Measurements from ENCODE around the gene DUS4L. TPM values are rescaled to one million over a fixed set of nuclear protein-coding genes. Genes with fewer than 3 reads are reported as not detected.
A peak's percentile ranks its signal among the peaks of the same experiment; 100 is the strongest.

The DUS4L gene
- total RNA-seq, 5 donors from 2014 or later (not counting 1 experiment from before 2014, with no cell fraction given): 9.4 to 14.7 (median 10.8) TPM

GRCh38 chr7:107559864-107560263, 3.9 kb upstream of the DUS4L start:
- Mint-ChIP-seq H3K36me3 (peaks cover 22% of the 10 kb centered on the region), H3K27ac (peak overlapping the region in 1 of 2 donors; percentile 88), H3K9me3 (no peaks in the 10 kb centered on the region), H3K27me3 (no peaks in the 10 kb centered on the region), H3K4me3 (peak overlapping the region in 2 of 3 donors; percentile 60 to 88), H3K4me1 (peaks cover 58 to 78% (median 60%) of the 10 kb centered on the region in 3 donors)
- H3K9me3 ChIP-seq: no peaks in the 10 kb centered on the region
- ChIA-PET CTCF (no interaction called here), POLR2A (no interaction called here)
- peaks cover 0 to 24% of the 10 kb centered on the region in 2 donors for H3K36me3 ChIP-seq (ENCODE audit: control insufficient read depth in 2 of 2, extremely low read depth in 1 of 2, insufficient read depth in 1 of 2, low read length in 1 of 2)
- H3K4me1 ChIP-seq (ENCODE audit: control insufficient read depth in 1 of 2, extremely low read depth in 1 of 2, insufficient read depth in 2 of 2, low read length in 2 of 2): peaks cover 13 to 36% of the 10 kb centered on the region in 2 experiments
- no peaks in the 10 kb centered on the region for H3K27me3 ChIP-seq (replicated peaks in 1 of 2; ENCODE audit: control insufficient read depth in 2 of 2, extremely low read depth in 1 of 2, insufficient read depth in 2 of 2, low read length in 1 of 2)
- no CpG with 5 or more reads among the region's 2 CpGs for WGBS (ENCODE audit: insufficient coverage)
- peak overlapping the region; percentile 72 for H3K27ac ChIP-seq (ENCODE audit: low read length)
- H3K4me3 ChIP-seq (ENCODE audit: control insufficient read depth in 1 of 2, extremely low read depth in 1 of 2, low read length in 1 of 2): no peak overlapping the region
- ATAC-seq (replicated peaks in 1 of 4) (no peak), DNase-seq (no peak)

- Histone ChIP-seq H3K4me1 (ENCODE audit: control insufficient read depth in 1 of 2, extremely low read depth in 1 of 2, insufficient read depth in 2 of 2, low read length in 2 of 2) (peaks cover 13 to 38% of the 10 kb centered on the region in 2 experiments), H3K27me3 (replicated peaks in 1 of 2; ENCODE audit: control insufficient read depth in 2 of 2, extremely low read depth in 1 of 2, insufficient read depth in 2 of 2, low read length in 1 of 2) (no peaks in the 10 kb centered on the region), H3K4me3 (ENCODE audit: control insufficient read depth in 1 of 2, extremely low read depth in 1 of 2, low read length in 1 of 2) (peak overlapping the region in 1 of 2 donors; percentile 21), H3K9me3 (no peaks in the 10 kb centered on the region), H3K27ac (ENCODE audit: low read length) (peak overlapping the region; percentile 72), H3K36me3 (ENCODE audit: control insufficient read depth in 2 of 2, extremely low read depth in 1 of 2, insufficient read depth in 1 of 2, low read length in 1 of 2) (peaks cover 0 to 17% of the 10 kb centered on the region in 2 donors)
- H3K27ac Mint-ChIP-seq: peak overlapping the region; percentile 74 to 88
- CTCF ChIA-PET: interaction anchor here in 1 of 2 donors (0.6 kb wide), 1 partner anchor 1468 kb away, joined by 8 read pairs; no protein-coding TSS in a partner anchor
- H3K27me3 Mint-ChIP-seq: no peaks in the 10 kb centered on the region
- peak in 16 of 35 experiments; percentile 5 to 80 (median 20) for DNase-seq
- peaks cover 61 to 74% (median 61%) of the 10 kb centered on the region in 3 donors for H3K4me1 Mint-ChIP-seq
- H3K9me3 Mint-ChIP-seq: no peaks in the 10 kb centered on the region
- POLR2A ChIA-PET: interaction anchor here in 1 of 2 donors (0.5 kb wide), 1 partner anchor 1276 kb away, joined by 4 read pairs; the partner anchor contains the start of gene NAMPT
- peak; percentile 10 to 57 (median 48) for ATAC-seq (replicated peaks in 1 of 4)
- peak overlapping the region; percentile 60 to 88 (median 88) for H3K4me3 Mint-ChIP-seq
- 76% methylated on average over 2 of the region's 6 CpGs for WGBS (ENCODE audit: insufficient coverage)
- H3K36me3 Mint-ChIP-seq: peaks cover 12% of the 10 kb centered on the region
Observed at GRCh38 chr7:107560898-107561516, 2.8 kb upstream of the DUS4L start.

- peaks cover 60 to 64% (median 64%) of the 10 kb centered on the region in 3 donors for H3K4me1 Mint-ChIP-seq
- H3K27me3 Mint-ChIP-seq: no peaks in the 10 kb centered on the region
- no peaks in the 10 kb centered on the region for H3K27me3 ChIP-seq (replicated peaks in 1 of 2; ENCODE audit: control insufficient read depth in 2 of 2, extremely low read depth in 1 of 2, insufficient read depth in 2 of 2, low read length in 1 of 2)
- WGBS (ENCODE audit: insufficient coverage): 0% methylated on average over 6 of the region's 21 CpGs
- ChIA-PET POLR2A (interaction anchor here (0.5 to 0.7 kb wide), 8 partner anchors 9 to 327 kb away, joined by 3 to 7 read pairs (median 4); no protein-coding TSS in a partner anchor), CTCF (interaction anchor here (0.6 to 2.5 kb wide), 9 partner anchors 12 to 312 kb away, joined by 3 to 17 read pairs (median 5); partner anchors contain the start of gene CBLL1 (in 1 of the 2))
- H3K4me1 ChIP-seq (ENCODE audit: control insufficient read depth in 1 of 2, extremely low read depth in 1 of 2, insufficient read depth in 2 of 2, low read length in 2 of 2): peaks cover 13 to 38% of the 10 kb centered on the region in 2 experiments
- no peaks in the 10 kb centered on the region for H3K9me3 ChIP-seq
- DNase-seq (peak in 1 of 35 experiments; percentile 9), ATAC-seq (replicated peaks in 1 of 4) (peak; percentile 41 to 59 (median 52))
- no peaks in the 10 kb centered on the region for H3K36me3 ChIP-seq (ENCODE audit: control insufficient read depth in 2 of 2, extremely low read depth in 1 of 2, insufficient read depth in 1 of 2, low read length in 1 of 2)
- peak overlapping the region; percentile 88 to 90 for H3K27ac Mint-ChIP-seq
- peak overlapping the region; percentile 91 for H3K27ac ChIP-seq (ENCODE audit: low read length)
- peak overlapping the region; percentile 79 to 88 (median 88) for H3K4me3 Mint-ChIP-seq
- H3K9me3 Mint-ChIP-seq: no peaks in the 10 kb centered on the region
- H3K4me3 ChIP-seq (ENCODE audit: control insufficient read depth in 1 of 2, extremely low read depth in 1 of 2, low read length in 1 of 2): peak overlapping the region; percentile 91 to 97
- peaks cover 7% of the 10 kb centered on the region for H3K36me3 Mint-ChIP-seq
Observed at GRCh38 chr7:107563081-107563774, 543 bp upstream of the DUS4L start.

GRCh38 chr7:107564553-107565298, 955 bp downstream of the DUS4L start:
- Histone ChIP-seq H3K9me3 (no peaks in the 10 kb centered on the region), H3K4me1 (ENCODE audit: control insufficient read depth in 1 of 2, extremely low read depth in 1 of 2, insufficient read depth in 2 of 2, low read length in 2 of 2) (peaks cover 13 to 31% of the 10 kb centered on the region in 2 experiments), H3K4me3 (ENCODE audit: control insufficient read depth in 1 of 2, extremely low read depth in 1 of 2, low read length in 1 of 2) (peak overlapping the region in 1 of 2 donors; percentile 91), H3K36me3 (ENCODE audit: control insufficient read depth in 2 of 2, extremely low read depth in 1 of 2, insufficient read depth in 1 of 2, low read length in 1 of 2) (no peaks in the 10 kb centered on the region), H3K27me3 (replicated peaks in 1 of 2; ENCODE audit: control insufficient read depth in 2 of 2, extremely low read depth in 1 of 2, insufficient read depth in 2 of 2, low read length in 1 of 2) (no peaks in the 10 kb centered on the region), H3K27ac (ENCODE audit: low read length) (peak overlapping the region; percentile 91)
- WGBS (ENCODE audit: insufficient coverage): 0% methylated on average over 1 of the region's 9 CpGs
- Mint-ChIP-seq H3K9me3 (no peaks in the 10 kb centered on the region), H3K27ac (peak overlapping the region; percentile 88 to 90), H3K4me1 (peaks cover 51 to 55% (median 54%) of the 10 kb centered on the region in 3 donors), H3K4me3 (peak overlapping the region; percentile 79 to 88 (median 88)), H3K36me3 (peaks cover 13% of the 10 kb centered on the region), H3K27me3 (no peaks in the 10 kb centered on the region)
- no peak for DNase-seq
- POLR2A ChIA-PET: interaction anchor here in 1 of 2 donors (0.6 kb wide), 1 partner anchor 16 kb away, joined by 3 read pairs; no protein-coding TSS in a partner anchor
- CTCF ChIA-PET: interaction anchor here in 1 of 2 donors (0.6 to 2.5 kb wide), 6 partner anchors 11 to 310 kb away, joined by 3 to 17 read pairs (median 4); partner anchors contain the start of gene CBLL1
- ATAC-seq (replicated peaks in 1 of 4): no peak

- WGBS (ENCODE audit: insufficient coverage): 100% methylated on average over 2 of the region's 2 CpGs
- H3K36me3 ChIP-seq (ENCODE audit: control insufficient read depth in 2 of 2, extremely low read depth in 1 of 2, insufficient read depth in 1 of 2, low read length in 1 of 2): peaks cover 0 to 18% of the 10 kb centered on the region in 2 donors
- H3K27me3 Mint-ChIP-seq: no peaks in the 10 kb centered on the region
- H3K4me3 ChIP-seq (ENCODE audit: control insufficient read depth in 1 of 2, extremely low read depth in 1 of 2, low read length in 1 of 2): no peak overlapping the region
- H3K9me3 Mint-ChIP-seq: no peaks in the 10 kb centered on the region
- ChIA-PET POLR2A (no interaction called here), CTCF (interaction anchor here (0.5 to 0.9 kb wide), 3 partner anchors 63 to 421 kb away, joined by 3 read pairs; no protein-coding TSS in a partner anchor)
- peaks cover 30% of the 10 kb centered on the region for H3K36me3 Mint-ChIP-seq
- H3K27me3 ChIP-seq (replicated peaks in 1 of 2; ENCODE audit: control insufficient read depth in 2 of 2, extremely low read depth in 1 of 2, insufficient read depth in 2 of 2, low read length in 1 of 2): no peaks in the 10 kb centered on the region
- H3K9me3 ChIP-seq: no peaks in the 10 kb centered on the region
- no peaks in the 10 kb centered on the region for H3K4me1 ChIP-seq (ENCODE audit: control insufficient read depth in 1 of 2, extremely low read depth in 1 of 2, insufficient read depth in 2 of 2, low read length in 2 of 2)
- H3K27ac ChIP-seq (ENCODE audit: low read length): no peak overlapping the region
- no peak overlapping the region for H3K4me3 Mint-ChIP-seq
- DNase-seq (no peak), ATAC-seq (replicated peaks in 1 of 4) (no peak)
- H3K27ac Mint-ChIP-seq: no peak overlapping the region
- H3K4me1 Mint-ChIP-seq: peaks cover 5 to 7% (median 7%) of the 10 kb centered on the region in 3 donors
Observed at GRCh38 chr7:107570298-107570697, 6.5 kb downstream of the DUS4L start.
